ENCODE data around the gene TMEM150C.
"Not testable (repeated sequence)": the region's sequence is repeated elsewhere in the genome, so short reads cannot be mapped to it uniquely, and the experiment has no call there.

The TMEM150C gene

GRCh38 chr4:82569076-82569475 is 7.3 kb upstream of the TMEM150C start:
- DNase-seq: no peak

- no peak for DNase-seq
Observed at GRCh38 chr4:82567444-82567843, 5.7 kb upstream of the TMEM150C start.

- DNase-seq: no peak
Observed at GRCh38 chr4:82562564-82562854, 721 bp upstream of the TMEM150C start.

GRCh38 chr4:82560853-82561785 is 669 bp downstream of the TMEM150C start:
- no peak for DNase-seq

GRCh38 chr4:82559735-82560120 is 2.1 kb downstream of the TMEM150C start:
- no peak for DNase-seq

GRCh38 chr4:82559090-82559734 is 2.6 kb downstream of the TMEM150C start:
- DNase-seq: not testable (repeated sequence)

- no peak for DNase-seq
Observed at GRCh38 chr4:82555276-82555675, 6.5 kb downstream of the TMEM150C start.

GRCh38 chr4:82553020-82553419 is 8.8 kb downstream of the TMEM150C start:
- no peak for DNase-seq

- DNase-seq: no peak
Observed at GRCh38 chr4:82551734-82552133, 10.1 kb downstream of the TMEM150C start.

GRCh38 chr4:82547850-82548249 is 13.9 kb downstream of the TMEM150C start:
- DNase-seq: not testable (repeated sequence)

- DNase-seq: no peak
Observed at GRCh38 chr4:82543131-82543530, 18.7 kb downstream of the TMEM150C start.

GRCh38 chr4:82542642-82543041 is 19.1 kb downstream of the TMEM150C start:
- no peak for DNase-seq

- DNase-seq: no peak
Observed at GRCh38 chr4:82529322-82529721, 32.5 kb downstream of the TMEM150C start.

- DNase-seq: no peak
Observed at GRCh38 chr4:82528868-82529267, 32.9 kb downstream of the TMEM150C start.

- DNase-seq: no peak
Observed at GRCh38 chr4:82528074-82528473, 33.7 kb downstream of the TMEM150C start.

GRCh38 chr4:82525307-82525911 is 36.4 kb downstream of the TMEM150C start:
- no peak for DNase-seq

- no peak for DNase-seq
Observed at GRCh38 chr4:82524570-82525152, 37.1 kb downstream of the TMEM150C start.

- DNase-seq: no peak
Observed at GRCh38 chr4:82523179-82523578, 38.6 kb downstream of the TMEM150C start.

- no peak for DNase-seq
Observed at GRCh38 chr4:82522472-82522871, 39.3 kb downstream of the TMEM150C start.

- no peak for DNase-seq
Observed at GRCh38 chr4:82521283-82521682, 40.5 kb downstream of the TMEM150C start.

- DNase-seq: no peak
Observed at GRCh38 chr4:82519776-82520175, 42.0 kb downstream of the TMEM150C start.

- peak; percentile 18 for DNase-seq
Observed at GRCh38 chr4:82519072-82519471, 42.7 kb downstream of the TMEM150C start.

- peak; percentile 29 for DNase-seq
Observed at GRCh38 chr4:82517043-82517442, 44.7 kb downstream of the TMEM150C start.

Measured in fibroblast of skin of abdomen (primary cell).